ENCODE measurements around the gene ROMO1. TPM values are rescaled to one million over a fixed set of nuclear protein-coding genes. Genes with fewer than 3 reads are reported as not detected.

ROMO1 gene
- 523 and 938 TPM in 2 replicates for total RNA-seq

GRCh38 chr20:35699127-35699956 lies at the start of gene ROMO1, which contains the start of gene NFS1:
ROMO1 (plus strand) TSS chr20:35699405; CDS start chr20:35699633, 228 bp downstream.
NFS1 (minus strand) TSS chr20:35699352; CDS start chr20:35699288, 64 bp downstream.
- TF ChIP-seq, protein P1, sequence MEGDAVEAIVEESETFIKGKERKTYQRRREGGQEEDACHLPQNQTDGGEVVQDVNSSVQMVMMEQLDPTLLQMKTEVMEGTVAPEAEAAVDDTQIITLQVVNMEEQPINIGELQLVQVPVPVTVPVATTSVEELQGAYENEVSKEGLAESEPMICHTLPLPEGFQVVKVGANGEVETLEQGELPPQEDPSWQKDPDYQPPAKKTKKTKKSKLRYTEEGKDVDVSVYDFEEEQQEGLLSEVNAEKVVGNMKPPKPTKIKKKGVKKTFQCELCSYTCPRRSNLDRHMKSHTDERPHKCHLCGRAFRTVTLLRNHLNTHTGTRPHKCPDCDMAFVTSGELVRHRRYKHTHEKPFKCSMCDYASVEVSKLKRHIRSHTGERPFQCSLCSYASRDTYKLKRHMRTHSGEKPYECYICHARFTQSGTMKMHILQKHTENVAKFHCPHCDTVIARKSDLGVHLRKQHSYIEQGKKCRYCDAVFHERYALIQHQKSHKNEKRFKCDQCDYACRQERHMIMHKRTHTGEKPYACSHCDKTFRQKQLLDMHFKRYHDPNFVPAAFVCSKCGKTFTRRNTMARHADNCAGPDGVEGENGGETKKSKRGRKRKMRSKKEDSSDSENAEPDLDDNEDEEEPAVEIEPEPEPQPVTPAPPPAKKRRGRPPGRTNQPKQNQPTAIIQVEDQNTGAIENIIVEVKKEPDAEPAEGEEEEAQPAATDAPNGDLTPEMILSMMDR (conservative IDR thresholded peaks at IDR 0.05; ENCODE audit: low read depth, low read length) = no peak
- peak within 1 kb of the TSS; percentile 84 for H3K4me3 ChIP-seq (ENCODE audit: low read depth, low read length)
- DNase-seq (ENCODE audit: low read depth) = no peak

DNA sequence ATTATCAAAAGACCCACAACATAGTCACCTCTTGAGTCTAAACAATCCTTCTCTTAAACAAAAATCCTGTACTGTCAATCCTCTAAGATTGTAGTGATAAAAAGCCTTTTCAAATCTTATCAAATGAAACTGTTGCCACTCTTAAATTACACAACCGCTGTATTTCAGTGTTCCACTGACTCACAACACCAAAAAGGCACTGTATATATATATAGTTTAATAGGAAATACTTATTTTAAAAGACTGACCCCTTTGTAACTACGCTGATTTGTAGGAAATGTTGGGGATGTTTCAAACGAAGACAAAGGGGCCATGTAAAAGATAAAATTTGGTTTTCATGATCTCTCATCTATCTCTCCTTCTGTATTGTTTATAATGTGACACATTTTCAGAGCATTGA lies 48.6 kb upstream of the ROMO1 start:
- TF ChIP-seq, protein P1 (conservative IDR thresholded peaks at IDR 0.05; ENCODE audit: low read depth, low read length) = no peak
- DNase-seq (ENCODE audit: low read depth) = no peak
- no peak overlapping the region for H3K4me3 ChIP-seq (ENCODE audit: low read depth, low read length)

GRCh38 chr20:35651958-35652357 lies 47.2 kb upstream of the ROMO1 start:
- TF ChIP-seq, protein P1 (conservative IDR thresholded peaks at IDR 0.05; ENCODE audit: low read depth, low read length) = no peak
- no peak for DNase-seq (ENCODE audit: low read depth)
- no peak overlapping the region for H3K4me3 ChIP-seq (ENCODE audit: low read depth, low read length)

DNA sequence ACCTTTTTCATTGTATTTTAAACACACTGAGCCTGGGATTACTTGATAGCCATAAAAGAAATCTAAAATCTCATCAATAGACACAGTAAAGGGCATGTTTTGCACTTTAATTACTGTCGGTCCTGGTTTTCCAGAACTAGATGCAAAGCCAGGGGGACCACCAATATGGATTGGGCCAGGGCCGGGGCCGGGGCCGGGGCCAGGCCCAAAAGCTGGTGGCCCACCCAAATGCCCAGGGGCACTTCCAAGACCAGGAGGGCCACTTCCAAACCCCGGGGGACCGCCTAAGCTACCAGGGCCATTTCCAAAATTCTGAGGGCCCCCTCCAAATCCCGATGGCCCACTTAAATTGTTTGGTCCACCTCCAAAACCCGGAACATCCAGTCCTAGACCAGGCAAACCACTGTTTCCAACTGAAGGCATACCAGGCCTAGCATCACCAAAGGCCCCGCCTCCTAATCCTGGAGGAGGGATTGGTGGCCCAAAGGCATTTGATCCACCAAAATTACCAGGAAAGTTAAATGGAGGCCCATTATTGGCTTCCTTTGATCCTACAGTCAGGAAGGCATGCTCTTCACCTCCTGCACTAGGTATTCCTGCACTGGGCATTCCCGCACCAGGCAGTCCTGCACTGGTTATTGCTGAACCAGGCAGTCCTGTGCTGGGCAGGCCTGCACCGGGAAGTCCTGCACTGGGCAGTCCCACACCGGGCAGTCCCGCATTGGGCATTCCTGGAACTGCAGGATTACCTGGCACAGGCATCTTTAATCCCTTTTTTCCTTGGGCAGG lies 46.4 kb upstream of the ROMO1 start:
- TF ChIP-seq, protein P1 (conservative IDR thresholded peaks at IDR 0.05; ENCODE audit: low read depth, low read length) = no peak
- DNase-seq (ENCODE audit: low read depth) = no peak

GRCh38 chr20:35653430-35653734 lies 45.8 kb upstream of the ROMO1 start:
- H3K4me3 ChIP-seq (ENCODE audit: low read depth, low read length) = no peak overlapping the region
- TF ChIP-seq, protein P1 (conservative IDR thresholded peaks at IDR 0.05; ENCODE audit: low read depth, low read length) = no peak
- DNase-seq (ENCODE audit: low read depth) = no peak

More for the DNA sequence above, 46.4 kb upstream of the ROMO1 start:
- H3K4me3 ChIP-seq (ENCODE audit: low read depth, low read length) = no peak overlapping the region

GRCh38 chr20:35653893-35654292 lies 45.3 kb upstream of the ROMO1 start:
- DNase-seq (ENCODE audit: low read depth) = no peak
- TF ChIP-seq, protein P1 (conservative IDR thresholded peaks at IDR 0.05; ENCODE audit: low read depth, low read length) = no peak
- no peak overlapping the region for H3K4me3 ChIP-seq (ENCODE audit: low read depth, low read length)
